ENCODE results near the gene KRTCAP3.

GRCh38 chr2:27451095-27451494, 8.9 kb downstream of the KRTCAP3 start:
- no peak for TF ChIP-seq CTCF (conservative IDR thresholded peaks at IDR 0.05)
- TF ChIP-seq EZH2 (IDR thresholded peaks at IDR 0.05; ENCODE audit: low read depth), result no peak
